BE2C (cell line): ENCODE results near the gene RPRD1A.

Experiments
- DNase-seq: peaks from one replicate; pipeline ENCODE4 v3.0.0-alpha.2; 2020
- H3K27me3 ChIP-seq: fragments of 250-450 bp; sonication (Bioruptor Pico); 2 replicates; pipeline ENCODE4 v1.5.1; 2020; ENCODE audit warnings: mild to moderate bottlenecking
- H3K36me3 ChIP-seq: fragments of 250-450 bp; sonication (Bioruptor Pico); 2 replicates; pipeline ENCODE4 v1.5.1; 2020; ENCODE audit warnings: mild to moderate bottlenecking
- H3K4me1 ChIP-seq: fragments of 250-450 bp; sonication (Bioruptor Pico); 2 replicates; pipeline ENCODE4 v1.5.1; 2020
- H3K4me3 ChIP-seq: 2 replicates; pipeline ENCODE4 v1.5.1; 2011; ENCODE audit warnings: low read depth, low read length
- H3K9me3 ChIP-seq: fragments of 250-450 bp; sonication (Bioruptor Pico); 2 replicates; pipeline ENCODE4 v1.5.1; 2020
- CTCF ChIP-seq: IDR thresholded peaks from 2 replicates; pipeline ENCODE4 v1.5.1; 2012; ENCODE audit warnings: mild to moderate bottlenecking, low read depth, low read length

The RPRD1A gene

GRCh38 chr18:35949090-35949489 lies 118.3 kb downstream of the RPRD1A start:
- peaks cover 3% of the 10 kb centered on the region; the same call in 1 of the 2 replicates for H3K27me3 ChIP-seq
- no peak overlapping the region for H3K4me3 ChIP-seq
- H3K36me3 ChIP-seq: no peaks in the 10 kb centered on the region
- no peak for TF ChIP-seq CTCF
- no peaks in the 10 kb centered on the region for H3K9me3 ChIP-seq
- DNase-seq: no peak
- no peaks in the 10 kb centered on the region for H3K4me1 ChIP-seq

GRCh38 chr18:35948080-35948479 lies 119.3 kb downstream of the RPRD1A start:
- Histone ChIP-seq H3K4me3 (no peak overlapping the region), H3K36me3 (no peaks in the 10 kb centered on the region), H3K9me3 (no peaks in the 10 kb centered on the region), H3K27me3 (peaks cover 3% of the 10 kb centered on the region; the same call in 1 of the 2 replicates), H3K4me1 (no peaks in the 10 kb centered on the region)
- TF ChIP-seq CTCF: no peak
- no peak for DNase-seq

- no peaks in the 10 kb centered on the region for H3K36me3 ChIP-seq
- H3K27me3 ChIP-seq: no peaks in the 10 kb centered on the region
- no peak overlapping the region for H3K4me3 ChIP-seq
- no peaks in the 10 kb centered on the region for H3K9me3 ChIP-seq
- DNase-seq: no peak
- TF ChIP-seq CTCF: no peak
- no peaks in the 10 kb centered on the region for H3K4me1 ChIP-seq
Measured at GRCh38 chr18:35942661-35943060, 124.7 kb downstream of the RPRD1A start.

GRCh38 chr18:35942133-35942532 lies 125.2 kb downstream of the RPRD1A start:
- H3K27me3 ChIP-seq: no peaks in the 10 kb centered on the region
- no peaks in the 10 kb centered on the region for H3K4me1 ChIP-seq
- H3K4me3 ChIP-seq: no peak overlapping the region
- DNase-seq: no peak
- no peaks in the 10 kb centered on the region for H3K36me3 ChIP-seq
- no peak for TF ChIP-seq CTCF
- no peaks in the 10 kb centered on the region for H3K9me3 ChIP-seq

GRCh38 chr18:35941299-35941698 lies 126.1 kb downstream of the RPRD1A start:
- H3K4me3 ChIP-seq: no peak overlapping the region
- H3K36me3 ChIP-seq: no peaks in the 10 kb centered on the region
- H3K9me3 ChIP-seq: no peaks in the 10 kb centered on the region
- no peaks in the 10 kb centered on the region for H3K27me3 ChIP-seq
- no peak for DNase-seq
- no peak for TF ChIP-seq CTCF
- no peaks in the 10 kb centered on the region for H3K4me1 ChIP-seq
